Measurements from ENCODE around the gene KCNG4.

- TF ChIP-seq, protein P1, sequence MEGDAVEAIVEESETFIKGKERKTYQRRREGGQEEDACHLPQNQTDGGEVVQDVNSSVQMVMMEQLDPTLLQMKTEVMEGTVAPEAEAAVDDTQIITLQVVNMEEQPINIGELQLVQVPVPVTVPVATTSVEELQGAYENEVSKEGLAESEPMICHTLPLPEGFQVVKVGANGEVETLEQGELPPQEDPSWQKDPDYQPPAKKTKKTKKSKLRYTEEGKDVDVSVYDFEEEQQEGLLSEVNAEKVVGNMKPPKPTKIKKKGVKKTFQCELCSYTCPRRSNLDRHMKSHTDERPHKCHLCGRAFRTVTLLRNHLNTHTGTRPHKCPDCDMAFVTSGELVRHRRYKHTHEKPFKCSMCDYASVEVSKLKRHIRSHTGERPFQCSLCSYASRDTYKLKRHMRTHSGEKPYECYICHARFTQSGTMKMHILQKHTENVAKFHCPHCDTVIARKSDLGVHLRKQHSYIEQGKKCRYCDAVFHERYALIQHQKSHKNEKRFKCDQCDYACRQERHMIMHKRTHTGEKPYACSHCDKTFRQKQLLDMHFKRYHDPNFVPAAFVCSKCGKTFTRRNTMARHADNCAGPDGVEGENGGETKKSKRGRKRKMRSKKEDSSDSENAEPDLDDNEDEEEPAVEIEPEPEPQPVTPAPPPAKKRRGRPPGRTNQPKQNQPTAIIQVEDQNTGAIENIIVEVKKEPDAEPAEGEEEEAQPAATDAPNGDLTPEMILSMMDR (IDR thresholded peaks at IDR 0.05; ENCODE audit: extremely low read depth in 1 of 2, insufficient read depth in 1 of 2, low read depth in 1 of 2, low read length in 2 of 2), result no peak
- no peak for TF ChIP-seq MAX (IDR thresholded peaks at IDR 0.05; ENCODE audit: insufficient read depth, insufficient read length)
- no peak for TF ChIP-seq POLR2AphosphoS5 (IDR thresholded peaks at IDR 0.05; ENCODE audit: insufficient read depth, low read depth, low read length)
- TF ChIP-seq EZH2 (IDR thresholded peaks at IDR 0.05; ENCODE audit: borderline replicate concordance, low read depth, low read length, severe bottlenecking), result no peak
- TF ChIP-seq JUN (IDR thresholded peaks at IDR 0.05; ENCODE audit: borderline replicate concordance, insufficient read depth, insufficient read length, low read depth), result no peak
- no peak for TF ChIP-seq FOS (IDR thresholded peaks at IDR 0.05; ENCODE audit: borderline replicate concordance, insufficient read depth, low read length)
- no peak for TF ChIP-seq POLR2A (IDR thresholded peaks at IDR 0.05; ENCODE audit: low read depth, low read length)
- TF ChIP-seq GATA2 (IDR thresholded peaks at IDR 0.05; ENCODE audit: insufficient read depth, insufficient read length, low read depth, low read length), result no peak
- TF ChIP-seq MYC (IDR thresholded peaks at IDR 0.05; ENCODE audit: low read depth, low read length), result no peak
These were observed 14.2 kb downstream of the KCNG4 start for GRCh38 chr16:84225571-84225970.
